Cardiac fibroblast (primary cell): Measurements from ENCODE around the gene HECW1.

Experiments used
- DNase-seq, 2 donors: peaks; one replicate each; pipeline versions ENCODE4 v3.0.0 to v3.0.0-alpha.2; 2010; ENCODE audit warnings: low read depth in 2 of 2
- H3K4me3 ChIP-seq, 2 donors: replicated peaks in 1 of 2; 1 replicate in 1 of 2; 2 replicates in 1 of 2; pipeline ENCODE4 v1.5.1; 2011; ENCODE audit warnings: low read depth in 2 of 2, low read length in 2 of 2, mild to moderate bottlenecking in 2 of 2, moderate library complexity in 1 of 2
- TF ChIP-seq, protein P1 (sequence below): IDR thresholded peaks from one replicate; pipeline ENCODE4 v1.5.1; 2011; ENCODE audit warnings: low read depth, mild to moderate bottlenecking, low read length, inconsistent platforms

HECW1 gene

DNA sequence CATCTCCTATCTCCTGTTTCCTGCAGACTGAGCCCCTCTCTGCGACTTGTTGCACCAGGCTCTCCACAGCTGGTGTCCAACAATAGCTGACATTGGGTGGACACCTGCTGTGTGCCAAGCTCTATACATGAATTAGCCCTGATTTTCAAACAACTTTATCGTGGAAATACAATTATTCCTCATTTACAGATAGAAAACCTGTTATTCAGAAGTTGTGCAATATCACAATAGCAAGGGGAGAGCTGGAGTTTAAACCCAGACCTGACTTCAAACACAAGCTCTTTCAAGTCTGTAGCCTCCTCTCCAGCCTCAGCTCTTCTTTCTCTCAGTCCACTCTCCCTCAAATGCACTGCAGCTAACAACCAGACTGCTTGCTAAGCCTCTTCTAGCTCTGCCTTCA is 168.8 kb downstream of the HECW1 start:
- no peak for DNase-seq
- TF ChIP-seq, protein P1, sequence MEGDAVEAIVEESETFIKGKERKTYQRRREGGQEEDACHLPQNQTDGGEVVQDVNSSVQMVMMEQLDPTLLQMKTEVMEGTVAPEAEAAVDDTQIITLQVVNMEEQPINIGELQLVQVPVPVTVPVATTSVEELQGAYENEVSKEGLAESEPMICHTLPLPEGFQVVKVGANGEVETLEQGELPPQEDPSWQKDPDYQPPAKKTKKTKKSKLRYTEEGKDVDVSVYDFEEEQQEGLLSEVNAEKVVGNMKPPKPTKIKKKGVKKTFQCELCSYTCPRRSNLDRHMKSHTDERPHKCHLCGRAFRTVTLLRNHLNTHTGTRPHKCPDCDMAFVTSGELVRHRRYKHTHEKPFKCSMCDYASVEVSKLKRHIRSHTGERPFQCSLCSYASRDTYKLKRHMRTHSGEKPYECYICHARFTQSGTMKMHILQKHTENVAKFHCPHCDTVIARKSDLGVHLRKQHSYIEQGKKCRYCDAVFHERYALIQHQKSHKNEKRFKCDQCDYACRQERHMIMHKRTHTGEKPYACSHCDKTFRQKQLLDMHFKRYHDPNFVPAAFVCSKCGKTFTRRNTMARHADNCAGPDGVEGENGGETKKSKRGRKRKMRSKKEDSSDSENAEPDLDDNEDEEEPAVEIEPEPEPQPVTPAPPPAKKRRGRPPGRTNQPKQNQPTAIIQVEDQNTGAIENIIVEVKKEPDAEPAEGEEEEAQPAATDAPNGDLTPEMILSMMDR, result no peak
- H3K4me3 ChIP-seq, result no peak overlapping the region

DNA sequence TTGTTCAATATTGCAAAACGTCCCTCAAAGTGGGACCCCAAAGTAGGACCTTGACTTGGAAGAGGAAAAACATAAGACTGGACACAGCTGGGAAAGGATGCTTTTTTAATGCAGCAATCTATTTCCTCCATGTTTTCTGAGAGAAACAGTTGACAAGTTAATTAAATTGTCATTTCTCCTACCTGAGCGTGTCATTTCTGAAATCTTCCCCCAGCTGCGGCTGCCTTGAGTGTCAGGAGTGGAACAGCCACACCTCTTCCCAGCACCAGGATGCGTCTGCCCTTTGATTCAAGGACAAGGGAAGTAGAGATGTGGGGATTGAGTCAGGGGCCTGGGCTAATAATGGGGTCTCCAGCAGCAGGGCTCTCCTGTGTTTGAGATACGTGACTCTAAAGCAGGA is 171.3 kb downstream of the HECW1 start:
- no peak for DNase-seq
- TF ChIP-seq, protein P1, result no peak
- no peak overlapping the region for H3K4me3 ChIP-seq

DNA sequence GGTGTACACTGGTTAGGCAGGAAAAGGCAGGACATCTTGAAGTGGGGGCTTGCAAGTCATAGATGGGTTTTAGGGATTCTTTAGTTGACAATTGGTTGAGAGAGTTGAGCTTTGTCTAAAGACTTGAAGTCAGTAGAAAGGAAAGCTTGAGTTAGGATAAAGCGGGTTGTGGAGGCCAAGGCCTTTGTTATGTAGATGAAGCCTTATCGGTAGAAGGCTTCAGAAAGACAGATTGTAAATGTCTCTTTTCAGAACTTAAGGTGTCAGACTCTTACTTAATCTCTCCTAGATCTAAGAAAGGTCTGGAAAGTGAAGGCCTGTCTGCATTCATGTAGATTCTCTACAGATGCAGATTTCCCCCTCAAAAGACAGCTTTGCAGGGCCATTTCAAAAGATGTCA is 177.4 kb downstream of the HECW1 start:
- H3K4me3 ChIP-seq, result no peak overlapping the region
- DNase-seq, result no peak
- TF ChIP-seq, protein P1, result no peak

DNA sequence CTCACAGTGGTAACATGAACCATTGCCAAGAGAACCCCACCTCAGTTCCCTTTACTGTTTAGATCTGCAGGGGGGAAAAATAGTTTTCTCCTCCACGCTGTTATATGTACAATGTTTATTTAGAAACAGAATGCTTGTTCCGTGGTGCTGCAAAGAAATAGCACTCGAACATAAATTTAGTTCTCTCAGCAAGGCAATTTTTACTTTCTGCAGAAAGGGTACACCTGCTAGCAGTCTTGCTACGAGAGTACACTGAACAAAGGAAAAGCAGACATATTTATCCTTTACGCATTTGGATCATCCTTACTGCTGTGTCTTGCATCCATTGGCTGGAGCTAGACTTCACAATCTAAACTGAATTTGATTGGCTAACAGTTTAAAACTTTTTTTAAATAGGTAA is 178.5 kb downstream of the HECW1 start:
- H3K4me3 ChIP-seq, result no peak overlapping the region
- no peak for DNase-seq
- TF ChIP-seq, protein P1, result no peak

DNA sequence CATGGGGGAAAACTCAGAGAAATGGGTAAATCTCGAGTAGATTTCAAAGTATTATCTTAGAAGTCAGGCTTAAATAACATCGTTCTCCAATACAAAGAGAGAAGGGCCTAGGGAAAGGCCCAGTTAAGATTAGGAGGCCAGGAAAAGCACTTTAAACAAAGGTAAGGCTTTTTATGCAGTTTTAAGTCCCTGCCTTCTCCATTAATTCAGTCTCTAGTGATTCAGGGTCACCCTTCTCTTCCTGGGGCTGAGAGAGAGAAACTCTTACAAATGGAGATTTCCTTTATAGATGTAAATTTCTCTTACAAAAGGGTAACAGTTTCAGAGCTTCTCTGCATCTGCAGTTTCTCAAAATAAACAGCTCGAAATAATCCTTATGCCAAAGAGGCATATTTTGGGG is 179.3 kb downstream of the HECW1 start:
- TF ChIP-seq, protein P1, result no peak
- no peak for DNase-seq

DNA sequence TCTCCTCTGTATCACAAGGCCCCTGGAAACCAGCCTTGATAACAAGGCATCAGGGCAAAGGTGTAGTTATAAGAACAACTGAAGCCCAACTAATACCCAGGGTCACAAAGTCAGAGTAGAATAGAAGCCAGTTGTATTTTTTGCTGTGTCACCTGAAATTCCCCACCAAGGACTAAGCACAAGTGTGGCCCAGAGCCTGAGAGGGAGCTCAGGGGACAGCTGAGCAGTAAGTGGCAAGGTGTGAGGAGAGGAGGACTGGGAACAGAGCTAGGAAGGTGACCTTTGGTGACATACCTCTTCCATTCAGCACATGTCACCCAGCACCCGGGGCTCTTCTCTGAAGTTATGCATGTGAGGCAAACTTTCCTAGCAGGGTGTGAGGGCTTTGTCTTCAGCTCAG is 179.9 kb downstream of the HECW1 start:
- no peak overlapping the region for H3K4me3 ChIP-seq
- DNase-seq, result no peak
- TF ChIP-seq, protein P1, result no peak

More for the DNA sequence above, 179.3 kb downstream of the HECW1 start:
- no peak overlapping the region for H3K4me3 ChIP-seq

DNA sequence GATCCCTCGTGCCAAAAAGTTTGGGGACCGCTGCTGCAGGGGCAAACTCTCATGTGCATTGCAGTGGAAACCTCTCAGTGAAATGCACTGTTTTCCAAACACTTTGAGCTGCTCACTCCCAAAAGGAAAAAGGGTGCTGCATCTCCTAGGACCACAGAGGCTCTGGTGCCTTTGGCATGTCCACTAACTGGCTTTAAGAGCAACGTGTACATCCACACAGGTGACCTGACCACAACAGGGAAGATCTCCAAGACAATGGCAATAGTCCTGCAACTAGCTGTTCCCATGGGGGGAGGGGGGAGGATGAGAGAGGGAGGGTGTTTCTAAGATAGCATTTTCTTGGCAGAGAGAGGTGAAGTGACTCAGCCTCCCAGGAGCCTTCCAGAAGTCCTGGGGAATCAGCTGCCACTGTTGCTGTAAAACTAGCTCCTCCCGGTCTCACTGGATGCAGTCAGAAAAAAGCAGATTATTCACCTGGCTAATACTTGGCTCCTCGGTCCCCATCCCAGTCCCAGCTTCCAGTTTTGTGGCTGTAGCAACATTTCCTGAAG is 181.7 kb downstream of the HECW1 start:
- H3K4me3 ChIP-seq, result no peak overlapping the region
- peak; percentile 68 to 76 for DNase-seq
- TF ChIP-seq, protein P1, result no peak
